ENCODE data around the gene FHIT. TPM values are rescaled to one million over a fixed set of nuclear protein-coding genes. Genes with fewer than 3 reads are reported as not detected.

The FHIT gene
- total and polyA plus RNA-seq, 7 donors = 0.98 to 10.4 (median 4.0) TPM

DNA sequence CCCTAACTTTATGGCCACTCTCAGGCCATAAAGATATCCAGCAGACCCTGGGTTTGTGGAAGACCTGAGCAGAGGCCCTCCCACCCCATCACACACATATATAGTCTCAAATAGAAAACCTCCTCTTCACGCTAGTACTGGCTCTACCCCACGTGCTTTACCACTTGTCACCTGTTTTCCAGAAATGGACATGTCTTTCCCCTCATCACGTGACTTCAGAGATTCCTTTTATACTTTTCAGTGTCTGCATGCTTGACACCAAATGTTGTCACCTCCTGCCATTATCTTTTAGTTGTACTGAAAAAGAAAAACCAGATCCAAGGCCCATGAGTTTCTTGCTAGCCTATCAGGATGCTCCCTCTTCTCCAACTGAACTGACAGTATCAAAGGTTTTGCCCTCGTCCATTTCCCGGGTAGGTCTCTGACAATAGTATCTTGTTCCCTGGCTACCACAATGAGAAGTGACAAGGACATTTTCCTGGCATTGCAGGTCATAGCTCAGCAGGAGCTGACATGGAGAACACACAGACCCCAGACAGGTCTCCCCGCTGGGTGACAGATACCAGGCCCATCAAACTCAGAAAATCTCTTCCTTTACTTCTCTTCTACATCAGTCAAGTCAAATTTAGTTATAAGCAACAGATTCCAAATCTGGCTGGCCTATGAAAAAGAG is 1551.5 kb downstream of the FHIT start:
- intact Hi-C loops (cut with DNase I) = no loop called here
- WGBS, 3 donors = 88 to 91% (median 88%) methylated on average over 6 of the region's 6 CpGs
- no peak for ATAC-seq

More for the DNA sequence above, 1551.5 kb downstream of the FHIT start:
- Histone ChIP-seq H3K27me3 (ENCODE audit: insufficient read depth in 3 of 3, low read length in 2 of 3) (no peaks in the 10 kb centered on the region), H3K4me1 (no peaks in the 10 kb centered on the region), H3K27ac (no peak overlapping the region), H3K9me3 (no peaks in the 10 kb centered on the region), H3K36me3 (ENCODE audit: insufficient read depth in 1 of 2, low read depth in 1 of 2) (no peaks in the 10 kb centered on the region), H3K4me3 (no peak overlapping the region)
- no peak for DNase-seq
- TF ChIP-seq, protein P1, sequence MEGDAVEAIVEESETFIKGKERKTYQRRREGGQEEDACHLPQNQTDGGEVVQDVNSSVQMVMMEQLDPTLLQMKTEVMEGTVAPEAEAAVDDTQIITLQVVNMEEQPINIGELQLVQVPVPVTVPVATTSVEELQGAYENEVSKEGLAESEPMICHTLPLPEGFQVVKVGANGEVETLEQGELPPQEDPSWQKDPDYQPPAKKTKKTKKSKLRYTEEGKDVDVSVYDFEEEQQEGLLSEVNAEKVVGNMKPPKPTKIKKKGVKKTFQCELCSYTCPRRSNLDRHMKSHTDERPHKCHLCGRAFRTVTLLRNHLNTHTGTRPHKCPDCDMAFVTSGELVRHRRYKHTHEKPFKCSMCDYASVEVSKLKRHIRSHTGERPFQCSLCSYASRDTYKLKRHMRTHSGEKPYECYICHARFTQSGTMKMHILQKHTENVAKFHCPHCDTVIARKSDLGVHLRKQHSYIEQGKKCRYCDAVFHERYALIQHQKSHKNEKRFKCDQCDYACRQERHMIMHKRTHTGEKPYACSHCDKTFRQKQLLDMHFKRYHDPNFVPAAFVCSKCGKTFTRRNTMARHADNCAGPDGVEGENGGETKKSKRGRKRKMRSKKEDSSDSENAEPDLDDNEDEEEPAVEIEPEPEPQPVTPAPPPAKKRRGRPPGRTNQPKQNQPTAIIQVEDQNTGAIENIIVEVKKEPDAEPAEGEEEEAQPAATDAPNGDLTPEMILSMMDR (IDR thresholded peaks at IDR 0.05) = no peak

Measured in psoas muscle (tissue), 8 donors.